ENCODE results near the gene LARGE1. TPM values are rescaled to one million over a fixed set of nuclear protein-coding genes. Genes with fewer than 3 reads are reported as not detected.

LARGE1 gene
- total and polyA plus RNA-seq, 2 of the 4 experiments (the other 2 are of a cell fraction) = 6.2 to 12.4 TPM

- intact Hi-C loops (cut with micrococcal nuclease) (no loop called here), in situ Hi-C loops (cut with MboI; ENCODE audit: low sequenced_read_pairs) (no loop called here), dilution Hi-C loops (cut with HindIII; ENCODE audit: low sequenced_read_pairs, unreplicated experiment) (no loop called here)
- Histone ChIP-seq H3K27ac (ENCODE audit: insufficient read depth, low read length) (no peak overlapping the region), H3K27me3 (ENCODE audit: control insufficient read depth, insufficient read depth, low read length) (no peaks in the 10 kb centered on the region), H3K36me3 (ENCODE audit: control insufficient read depth, insufficient read depth, low read length) (no peaks in the 10 kb centered on the region), H2AFZ (replicated peaks; ENCODE audit: low read length, poor library complexity) (no peak overlapping the region), H3K4me1 (ENCODE audit: control insufficient read depth, insufficient read depth, low read length) (no peaks in the 10 kb centered on the region), H3K23ac (ENCODE audit: low read depth, low read length) (no peak overlapping the region), H4K8ac (ENCODE audit: low read depth in 2 of 2, low read length in 2 of 2) (no peak overlapping the region), H4K91ac (ENCODE audit: insufficient read depth, low read depth, low read length) (no peak overlapping the region), H2BK120ac (ENCODE audit: low read depth, low read length) (no peak overlapping the region), H3K4me3 (ENCODE audit: insufficient read depth, low read depth, low read length) (no peak overlapping the region), H2BK20ac (ENCODE audit: low read depth, low read length) (no peak overlapping the region), H2BK15ac (ENCODE audit: low read depth, low read length) (no peak overlapping the region), H2BK5ac (ENCODE audit: low read depth, low read length, poor library complexity, severe bottlenecking) (no peak overlapping the region), H3K9me1 (ENCODE audit: insufficient read depth, low read length) (no peaks in the 10 kb centered on the region), H3K4ac (ENCODE audit: low read depth, low read length) (no peak overlapping the region), H2AK5ac (ENCODE audit: low read depth, low read length) (no peak overlapping the region), H3K18ac (ENCODE audit: low read depth, low read length) (no peak overlapping the region), H3K56ac (ENCODE audit: extremely low read depth, insufficient read depth, low read length) (no peak overlapping the region), H3K4me2 (ENCODE audit: low read depth, low read length) (no peak overlapping the region), H3K9ac (ENCODE audit: low read depth, low read length) (no peak overlapping the region), H4K5ac (ENCODE audit: low read depth, low read length) (no peak overlapping the region), H3K14ac (replicated peaks; ENCODE audit: low read depth, low read length) (no peak overlapping the region), H3K79me1 (ENCODE audit: low read depth in 1 of 2, low read length in 2 of 2) (no peaks in the 10 kb centered on the region; a peak in 1 of 4 replicates), H2AK9ac (replicated peaks; ENCODE audit: low read depth, low read length, poor library complexity) (no peak overlapping the region), H3K9me3 (ENCODE audit: control insufficient read depth, insufficient read depth, low read length) (no peaks in the 10 kb centered on the region), H4K20me1 (ENCODE audit: insufficient read depth, low read length) (no peaks in the 10 kb centered on the region)
- no peak for ATAC-seq (ENCODE audit: low read depth)
- ChIA-PET CTCF (no interaction called here), POLR2A (ENCODE audit: unreplicated experiment) (no interaction called here)
- no CpG with 5 or more reads among the region's 7 CpGs for WGBS, 2 experiments (ENCODE audit: extremely low coverage in 2 of 2, insufficient read length in 1 of 2)
- TF ChIP-seq RAD21 (IDR thresholded peaks at IDR 0.05; ENCODE audit: low read length) (no peak), RCOR1 (IDR thresholded peaks at IDR 0.05; ENCODE audit: insufficient replicate concordance, low read length) (no peak), CEBPB (IDR thresholded peaks at IDR 0.05; ENCODE audit: low read depth, low read length) (no peak)
- DNase-seq = no peak
- BruUV-seq (replicated peaks) = no TSS peak
Observed at GRCh38 chr22:33565580-33565995, 354.7 kb downstream of the LARGE1 start.

All from IMR-90 (cell line).